Stimulated activated naive B cell treated with anti-CD40 and anti-IgM and Interleukin-4, amounts not matched to agents 10 μg/mL and 1 μg/mL and 100 μg/mL, for 72 hours (primary cell): ENCODE data around the gene ICE1.
A peak's percentile ranks its signal among the peaks of the same experiment; 100 is the strongest.

Source experiments
- ATAC-seq, 2 donors: fragments of 150-1000 bp; cut with Tn5 transposase; replicated peaks; 2 replicates each; pipeline ENCODE4 v1.10.0; 2021; ENCODE audit warnings: moderate library complexity in 1 of 2
- DNase-seq: peaks from one replicate; pipeline ENCODE4 v3.0.0; 2021
- H3K27ac Mint-ChIP-seq: one replicate; pipeline ENCODE4 v1.8.0; 2022; ENCODE audit warnings: mild to moderate bottlenecking, mixed read lengths
- H3K27me3 Mint-ChIP-seq, 2 donors: one replicate each; pipeline ENCODE4 v1.8.0; 2022; ENCODE audit warnings: mixed read lengths in 2 of 2
- H3K36me3 Mint-ChIP-seq, 2 donors: one replicate each; pipeline ENCODE4 v1.8.0; 2022; ENCODE audit warnings: mixed read lengths in 2 of 2, mild to moderate bottlenecking in 1 of 2
- H3K4me1 Mint-ChIP-seq, 2 donors: one replicate each; pipeline ENCODE4 v1.8.0; 2022; ENCODE audit warnings: mixed read lengths in 2 of 2, mild to moderate bottlenecking in 1 of 2
- H3K4me3 Mint-ChIP-seq, 2 donors: one replicate each; pipeline ENCODE4 v1.8.0; 2022; ENCODE audit warnings: mild to moderate bottlenecking in 2 of 2, mixed read lengths in 2 of 2, moderate library complexity in 1 of 2
- H3K9me3 Mint-ChIP-seq, 2 donors: one replicate each; pipeline ENCODE4 v1.8.0; 2022; ENCODE audit warnings: mixed read lengths in 2 of 2, mild to moderate bottlenecking in 1 of 2

The ICE1 gene

DNA sequence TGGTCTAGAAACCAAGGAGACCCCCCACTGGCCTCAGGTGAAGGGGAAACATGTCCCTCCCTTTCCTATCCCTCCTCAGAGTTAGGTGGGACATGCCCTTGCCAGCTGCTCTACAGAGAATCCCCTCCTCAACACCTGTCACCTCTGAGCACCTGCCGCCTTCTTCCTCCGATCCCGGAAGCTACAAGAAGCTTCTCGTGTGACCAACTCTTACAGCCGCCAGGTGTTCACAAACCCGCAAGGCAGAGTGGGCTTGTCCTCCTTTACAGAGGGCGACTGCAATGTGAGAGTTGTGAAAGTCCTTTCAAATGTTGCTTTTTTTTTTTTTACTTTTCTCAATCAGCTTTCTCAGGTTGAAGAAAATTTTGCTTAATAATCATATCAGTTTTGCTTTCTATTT lies 3.7 kb upstream of the ICE1 start:
- DNase-seq (no peak), ATAC-seq (no peak)
- Mint-ChIP-seq H3K27ac (no peak overlapping the region), H3K36me3 (peaks cover 2 to 12% of the 10 kb centered on the region in 2 donors), H3K4me1 (peaks cover 9 to 12% of the 10 kb centered on the region in 2 donors), H3K9me3 (peaks cover 0 to 3% of the 10 kb centered on the region in 2 donors), H3K4me3 (no peak overlapping the region), H3K27me3 (no peaks in the 10 kb centered on the region)

- DNase-seq, result no peak
- Mint-ChIP-seq H3K9me3 (peaks cover 0 to 1% of the 10 kb centered on the region in 2 donors), H3K4me1 (peaks cover 9 to 12% of the 10 kb centered on the region in 2 donors), H3K4me3 (no peak overlapping the region), H3K27ac (no peak overlapping the region), H3K36me3 (peaks cover 2 to 12% of the 10 kb centered on the region in 2 donors), H3K27me3 (no peaks in the 10 kb centered on the region)
- ATAC-seq, result no peak
These were observed 2.9 kb upstream of the ICE1 start for GRCh38 chr5:5419291-5420210.

DNA sequence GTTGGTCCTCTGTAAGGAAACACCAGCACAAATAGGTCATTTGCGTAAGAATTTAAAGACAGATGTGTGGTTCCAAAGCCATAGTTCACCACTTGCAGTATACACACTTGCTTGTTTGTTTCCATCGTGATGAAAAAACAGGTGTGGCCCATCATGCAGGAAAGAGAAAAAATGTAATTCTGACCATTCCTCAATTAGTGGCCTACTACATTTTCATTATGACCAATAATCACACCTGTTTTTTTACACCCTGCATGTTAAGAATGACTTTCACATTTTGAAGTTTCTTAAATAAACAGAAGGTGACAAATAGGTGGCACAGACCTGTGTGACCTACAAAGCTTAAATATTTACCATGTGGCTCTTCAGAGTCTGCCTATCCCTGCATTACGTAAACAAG lies 2.2 kb upstream of the ICE1 start:
- H3K9me3 Mint-ChIP-seq, result no peaks in the 10 kb centered on the region
- peaks cover 2 to 12% of the 10 kb centered on the region in 2 donors for H3K36me3 Mint-ChIP-seq
- DNase-seq (no peak), ATAC-seq (no peak)
- no peaks in the 10 kb centered on the region for H3K27me3 Mint-ChIP-seq
- H3K4me3 Mint-ChIP-seq, result no peak overlapping the region
- H3K4me1 Mint-ChIP-seq, result peaks cover 9 to 12% of the 10 kb centered on the region in 2 donors
- H3K27ac Mint-ChIP-seq, result no peak overlapping the region

DNA sequence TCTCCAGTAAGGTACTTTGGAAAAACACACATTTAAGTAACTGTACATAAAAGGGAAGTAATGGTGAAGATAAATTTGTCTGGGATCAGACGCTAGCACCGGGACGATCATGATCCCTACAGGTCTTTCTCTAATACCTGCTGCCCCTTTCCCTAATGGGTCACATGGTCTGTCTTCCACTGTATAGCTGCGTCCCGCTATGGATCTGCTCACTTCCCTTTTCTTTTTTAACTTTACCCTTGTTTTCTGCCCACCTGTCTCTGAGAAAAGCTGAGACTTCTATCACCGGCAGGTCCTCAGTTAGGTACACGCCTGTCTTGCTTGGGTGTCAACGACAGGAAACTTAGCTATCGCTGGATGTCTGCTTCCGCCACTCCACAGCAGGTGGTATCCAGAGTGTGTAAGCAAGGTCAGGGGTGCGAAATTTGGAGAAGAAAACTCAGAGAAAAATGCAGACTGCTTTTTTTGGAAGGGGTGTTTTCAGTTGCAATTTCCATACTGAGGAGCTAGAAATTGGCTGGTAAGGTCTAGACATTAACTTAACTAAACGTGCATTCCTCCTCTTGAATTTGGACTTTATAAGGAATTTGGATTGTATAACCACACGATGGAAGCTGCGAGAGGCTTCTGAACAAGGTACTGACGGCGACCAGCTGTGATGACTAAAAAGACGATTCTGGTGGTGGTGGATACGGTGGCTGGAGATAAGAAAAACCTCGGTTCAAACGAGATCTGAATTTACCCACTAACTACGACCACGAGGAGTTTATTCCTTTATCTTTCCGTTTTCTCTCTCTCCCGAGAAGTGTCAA lies 1.1 kb upstream of the ICE1 start:
- H3K4me3 Mint-ChIP-seq, result no peak overlapping the region
- DNase-seq (peak; percentile 9), ATAC-seq (peak; percentile 17 to 33)

DNA sequence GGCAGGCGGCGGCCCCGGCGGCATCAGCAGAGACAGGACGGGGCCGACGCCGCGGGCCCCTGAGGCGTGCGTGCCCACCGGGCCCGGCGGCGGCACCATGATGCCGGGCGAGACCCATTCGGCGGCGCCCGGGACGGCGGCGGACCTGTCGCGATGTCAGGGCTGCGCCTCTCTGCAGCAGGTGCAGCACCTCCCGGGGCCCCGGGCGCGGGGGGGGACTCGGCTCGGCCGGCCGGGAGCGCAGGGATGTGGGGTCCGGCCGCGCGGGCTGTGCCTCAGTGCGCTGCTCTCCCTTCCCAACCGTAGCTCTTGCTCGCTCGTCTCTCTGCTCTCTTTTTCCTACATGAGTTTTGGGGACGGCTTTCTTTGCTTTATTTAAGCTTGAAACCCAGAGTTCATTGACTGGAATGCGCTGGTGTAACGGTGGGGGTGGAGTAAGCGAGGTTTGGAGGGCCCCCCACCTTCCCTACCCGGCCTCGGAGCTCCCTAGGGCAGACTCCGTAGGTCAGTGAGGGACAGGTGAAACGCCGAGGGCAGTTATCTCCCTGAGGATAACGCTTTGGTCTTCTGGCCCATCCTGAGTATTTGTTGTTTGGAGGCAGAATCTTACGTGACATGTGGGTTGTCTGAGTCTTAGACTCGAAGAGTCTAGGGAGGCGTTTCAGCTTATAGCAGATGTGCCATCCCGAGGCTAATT lies 490 bp downstream of the ICE1 start:
- no peak overlapping the region for H3K4me3 Mint-ChIP-seq
- peaks cover 14 to 16% of the 10 kb centered on the region in 2 donors for H3K4me1 Mint-ChIP-seq
- H3K27me3 Mint-ChIP-seq, result no peaks in the 10 kb centered on the region
- H3K9me3 Mint-ChIP-seq, result no peaks in the 10 kb centered on the region
- DNase-seq, result no peak
- H3K36me3 Mint-ChIP-seq, result peaks cover 6% of the 10 kb centered on the region in 2 donors
- peak; percentile 15 to 23 for ATAC-seq
- peak overlapping the region; percentile 95 for H3K27ac Mint-ChIP-seq

More for the DNA sequence above, 1.1 kb upstream of the ICE1 start:
- peaks cover 9 to 12% of the 10 kb centered on the region in 2 donors for H3K4me1 Mint-ChIP-seq
- peaks cover 2 to 8% of the 10 kb centered on the region in 2 donors for H3K36me3 Mint-ChIP-seq
- H3K27ac Mint-ChIP-seq, result peak overlapping the region; percentile 95
- no peaks in the 10 kb centered on the region for H3K9me3 Mint-ChIP-seq
- no peaks in the 10 kb centered on the region for H3K27me3 Mint-ChIP-seq

DNA sequence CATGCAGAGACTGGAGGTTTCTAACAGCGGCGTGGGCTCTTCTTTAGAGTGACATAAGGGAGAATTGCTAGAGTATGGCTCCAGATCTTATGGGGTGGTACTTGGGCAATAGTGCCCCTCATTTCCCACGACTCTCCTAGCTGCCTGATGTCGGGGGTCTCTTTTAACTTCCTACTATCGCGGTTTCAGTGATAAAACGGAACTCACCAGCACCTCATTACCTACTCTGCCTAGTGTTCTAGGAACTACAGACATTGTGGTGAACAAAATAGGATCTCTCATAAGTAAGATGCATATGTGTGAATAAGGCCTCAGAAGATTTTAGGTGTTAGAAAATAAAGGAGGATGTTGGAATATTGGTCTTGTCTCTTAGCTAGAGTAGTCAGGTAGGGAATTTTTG lies 1.1 kb downstream of the ICE1 start:
- H3K4me1 Mint-ChIP-seq, result peaks cover 14 to 19% of the 10 kb centered on the region in 2 donors
- no peak overlapping the region for H3K4me3 Mint-ChIP-seq
- H3K27me3 Mint-ChIP-seq, result no peaks in the 10 kb centered on the region
- H3K9me3 Mint-ChIP-seq, result no peaks in the 10 kb centered on the region
- no peak overlapping the region for H3K27ac Mint-ChIP-seq
- DNase-seq, result no peak
- ATAC-seq, result no peak
- H3K36me3 Mint-ChIP-seq, result peaks cover 7 to 9% of the 10 kb centered on the region in 2 donors

- Mint-ChIP-seq H3K4me1 (peaks cover 20 to 31% of the 10 kb centered on the region in 2 donors), H3K27me3 (no peaks in the 10 kb centered on the region), H3K27ac (no peak overlapping the region), H3K36me3 (peaks cover 7 to 12% of the 10 kb centered on the region in 2 donors), H3K9me3 (no peaks in the 10 kb centered on the region), H3K4me3 (no peak overlapping the region)
- no peak for ATAC-seq
- DNase-seq, result no peak
These were observed 2.3 kb downstream of the ICE1 start for GRCh38 chr5:5424736-5425135.

DNA sequence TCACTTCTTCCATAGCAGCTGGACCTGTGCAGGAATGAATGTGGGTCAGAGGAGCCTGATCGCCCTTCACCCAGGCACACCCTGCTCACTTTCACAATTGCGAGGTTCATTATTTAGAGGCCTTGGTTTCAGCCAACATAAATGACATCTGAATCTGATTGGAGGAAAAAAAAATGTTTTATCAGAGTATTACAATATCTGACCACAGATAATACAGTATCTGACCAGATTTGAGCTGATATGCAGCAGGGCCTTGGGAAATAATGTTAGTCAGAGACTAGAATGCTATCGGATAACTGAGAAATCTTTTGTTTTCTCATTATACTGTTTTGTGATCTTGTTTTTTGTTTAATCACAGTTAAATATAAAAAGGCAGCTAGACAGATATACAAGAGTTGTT lies 7.7 kb downstream of the ICE1 start:
- ATAC-seq (no peak), DNase-seq (no peak)
- no peak overlapping the region for H3K27ac Mint-ChIP-seq
- no peaks in the 10 kb centered on the region for H3K9me3 Mint-ChIP-seq
- H3K4me3 Mint-ChIP-seq, result no peak overlapping the region
- peaks cover 25 to 60% of the 10 kb centered on the region in 2 donors for H3K4me1 Mint-ChIP-seq
- no peaks in the 10 kb centered on the region for H3K27me3 Mint-ChIP-seq
- peaks cover 8 to 14% of the 10 kb centered on the region in 2 donors for H3K36me3 Mint-ChIP-seq

GRCh38 chr5:5432020-5432707 lies 9.7 kb downstream of the ICE1 start:
- no peak for DNase-seq
- no peak overlapping the region for H3K27ac Mint-ChIP-seq

GRCh38 chr5:5436203-5436760 lies 13.8 kb downstream of the ICE1 start:
- Mint-ChIP-seq H3K4me1 (peaks cover 14 to 37% of the 10 kb centered on the region in 2 donors), H3K9me3 (no peaks in the 10 kb centered on the region), H3K4me3 (no peak overlapping the region), H3K27me3 (no peaks in the 10 kb centered on the region), H3K27ac (no peak overlapping the region), H3K36me3 (peaks cover 15 to 16% of the 10 kb centered on the region in 2 donors)
- ATAC-seq, result no peak
- DNase-seq, result no peak

More at GRCh38 chr5:5432020-5432707, 9.7 kb downstream of the ICE1 start:
- Mint-ChIP-seq H3K9me3 (no peaks in the 10 kb centered on the region), H3K4me1 (peaks cover 22 to 61% of the 10 kb centered on the region in 2 donors), H3K36me3 (peaks cover 7 to 12% of the 10 kb centered on the region in 2 donors), H3K27me3 (no peaks in the 10 kb centered on the region), H3K4me3 (no peak overlapping the region)
- no peak for ATAC-seq

DNA sequence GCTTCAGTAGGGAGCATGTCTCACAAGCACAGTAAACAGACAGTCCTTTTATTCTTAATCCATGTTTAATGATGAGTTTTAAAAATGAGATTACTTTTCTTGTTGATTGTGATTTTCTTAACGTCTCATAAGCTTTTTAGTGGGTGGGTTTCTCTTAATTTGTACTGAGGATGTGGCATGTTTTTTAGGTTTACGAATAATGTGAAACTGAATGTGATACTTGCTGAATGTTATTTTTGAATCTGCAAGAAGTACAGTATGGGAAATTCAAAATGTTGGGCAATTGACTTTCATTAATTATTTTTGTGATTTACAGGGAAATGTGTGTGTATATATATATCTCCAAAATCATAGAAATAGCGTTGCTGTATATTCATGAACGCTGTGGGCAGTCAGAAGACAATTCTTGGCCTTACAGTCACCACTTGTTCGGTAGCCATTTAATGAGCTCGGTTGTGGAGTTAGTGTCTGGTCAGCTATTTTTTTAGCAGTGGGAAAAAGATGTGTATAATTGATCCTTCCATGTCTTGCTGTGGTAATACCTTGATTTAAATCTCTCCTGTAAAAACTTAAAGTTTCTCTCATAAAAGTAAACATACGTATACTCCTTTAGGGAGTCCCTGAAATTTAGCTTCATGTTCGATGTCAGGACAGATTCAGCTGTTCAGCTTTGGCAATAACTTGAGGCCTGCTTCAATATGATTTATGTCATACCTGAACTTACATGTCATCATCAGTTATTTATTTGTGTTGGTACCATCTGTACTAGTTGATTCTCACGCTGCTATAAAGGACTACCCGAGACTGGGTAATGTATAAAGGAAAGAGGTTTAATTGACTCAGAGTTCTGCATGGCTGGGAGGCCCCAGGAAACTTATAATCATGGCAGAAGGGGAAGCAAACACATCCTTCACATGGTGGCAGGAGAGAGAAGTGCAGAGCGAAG lies 15.0 kb downstream of the ICE1 start:
- no peaks in the 10 kb centered on the region for H3K9me3 Mint-ChIP-seq
- peaks cover 14 to 23% of the 10 kb centered on the region in 2 donors for H3K36me3 Mint-ChIP-seq
- no peaks in the 10 kb centered on the region for H3K27me3 Mint-ChIP-seq
- H3K4me1 Mint-ChIP-seq, result peaks cover 8 to 25% of the 10 kb centered on the region in 2 donors
- H3K27ac Mint-ChIP-seq, result peak overlapping the region; percentile 67
- ATAC-seq (peak in 1 of 2 donors; percentile 12), DNase-seq (no peak)
- no peak overlapping the region for H3K4me3 Mint-ChIP-seq

DNA sequence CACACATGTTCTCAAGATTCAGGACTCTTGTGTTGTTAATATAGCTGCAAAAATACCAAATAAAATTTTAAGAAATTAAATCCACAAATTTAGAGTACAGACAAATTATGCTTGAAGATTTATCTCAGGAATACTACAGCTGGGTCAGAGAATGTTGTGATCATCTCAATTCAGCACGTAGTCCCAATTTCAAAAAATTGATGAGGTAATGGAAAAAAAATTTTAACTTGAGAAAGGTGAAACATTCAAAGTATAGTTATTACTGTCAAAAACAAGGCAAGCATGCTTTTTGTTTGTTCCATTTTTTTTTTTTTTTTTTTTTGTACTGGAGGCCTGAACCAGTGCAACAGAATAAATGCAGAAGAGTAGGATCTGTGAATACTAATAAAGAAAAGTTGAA lies 29.4 kb downstream of the ICE1 start:
- ATAC-seq, result no peak
- peaks cover 17 to 47% of the 10 kb centered on the region in 2 donors for H3K36me3 Mint-ChIP-seq
- no peaks in the 10 kb centered on the region for H3K9me3 Mint-ChIP-seq
- H3K4me1 Mint-ChIP-seq, result no peaks in the 10 kb centered on the region
- H3K27me3 Mint-ChIP-seq, result no peaks in the 10 kb centered on the region
- no peak for DNase-seq
- no peak overlapping the region for H3K4me3 Mint-ChIP-seq
- no peak overlapping the region for H3K27ac Mint-ChIP-seq
